Measurements from ENCODE around the gene ZNF266.

DNA sequence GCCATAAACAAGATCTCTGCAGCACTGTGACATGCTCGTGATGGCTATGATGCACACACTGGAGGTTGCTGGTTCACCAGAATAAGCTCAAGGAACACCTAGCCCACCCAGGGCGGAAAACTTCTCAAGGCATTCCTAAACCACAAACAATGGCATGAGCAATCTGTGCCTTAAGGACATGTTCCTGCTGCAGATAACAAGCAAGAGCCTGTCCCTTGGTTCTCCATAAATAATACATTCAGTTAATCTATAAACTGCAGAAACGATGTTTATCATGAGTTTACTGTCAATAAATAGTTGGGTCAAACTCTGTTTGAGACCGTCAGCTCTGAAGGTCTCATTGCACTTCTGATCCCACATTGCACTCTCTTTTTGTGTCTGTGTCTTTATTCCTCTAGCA is 18.6 kb upstream of the ZNF266 start:
- no peak for TF ChIP-seq CTCF (IDR thresholded peaks at IDR 0.05)
- no peak for TF ChIP-seq EP300 (IDR thresholded peaks at IDR 0.05)
- TF ChIP-seq POLR2AphosphoS5 (IDR thresholded peaks at IDR 0.05), result no peak

All from sigmoid colon (tissue), 4 donors.